Lung (tissue), 12 donors: ENCODE measurements around the gene BDKRB1. TPM values are rescaled to one million over a fixed set of nuclear protein-coding genes. Genes with fewer than 3 reads are reported as not detected.

ENCODE experiments used
- ATAC-seq: fragments of 200-7000 bp; cut with Tn5 transposase; one replicate; pipeline ENCODE4 v1.9.1; 2020; ENCODE audit warnings: moderate number of reproducible peaks; ENCODE audit not compliant: insufficient read depth, low FRiP score
- DNase-seq, 3 donors: peaks; one replicate each; pipeline ENCODE4 v3.0.0-alpha.2; 2013 to 2017
- H3K27ac ChIP-seq, 2 donors: one replicate each; pipeline ENCODE4 v1.5.1; 2013; ENCODE audit warnings: mild to moderate bottlenecking in 2 of 2, moderate library complexity in 2 of 2, control low read depth in 1 of 2, inconsistent platforms in 1 of 2, low read depth in 1 of 2, low read length in 1 of 2
- H3K27me3 ChIP-seq, 3 donors: one replicate each; pipeline ENCODE4 v1.5.1; 2013; ENCODE audit warnings: low read length in 2 of 3; ENCODE audit not compliant: control insufficient read depth in 3 of 3, insufficient read depth in 3 of 3
- H3K36me3 ChIP-seq, 4 donors: one replicate each; pipeline ENCODE4 v1.5.1; 2013; ENCODE audit warnings: low read length in 4 of 4, mild to moderate bottlenecking in 1 of 4, moderate library complexity in 1 of 4; ENCODE audit not compliant: control insufficient read depth in 4 of 4, insufficient read depth in 4 of 4
- H3K4me1 ChIP-seq, 5 donors: one replicate each; pipeline ENCODE4 v1.5.1; 2013; ENCODE audit warnings: low read length in 5 of 5, mild to moderate bottlenecking in 2 of 5, moderate library complexity in 1 of 5; ENCODE audit not compliant: control insufficient read depth in 5 of 5, insufficient read depth in 5 of 5
- H3K4me3 ChIP-seq: one replicate; pipeline ENCODE4 v1.5.1; 2013; ENCODE audit warnings: mild to moderate bottlenecking, control low read depth, moderate library complexity
- H3K9ac ChIP-seq, 2 donors: one replicate each; pipeline ENCODE4 v1.5.1; 2013; ENCODE audit warnings: low read length in 2 of 2, control low read depth in 1 of 2; ENCODE audit not compliant: insufficient read depth in 1 of 2
- H3K9me3 ChIP-seq, 4 donors: one replicate each; pipeline ENCODE4 v1.5.1; 2013; ENCODE audit warnings: low read length in 3 of 4, mild to moderate bottlenecking in 1 of 4, moderate library complexity in 1 of 4; ENCODE audit not compliant: control insufficient read depth in 4 of 4, insufficient read depth in 3 of 4
- CTCF ChIP-seq: IDR thresholded peaks from 2 replicates; pipeline ENCODE4 v1.5.1; 2012; ENCODE audit warnings: mild to moderate bottlenecking; ENCODE audit errors: control extremely low read depth, extremely low read depth
- WGBS, 2 donors: extraction: QIAGEN DNeasy Blood & Tissue Kit; methylation state at CpG; one replicate each; pipeline ENCODE4 v1.1.7; 2013; 5-methylcytosine and 5-hydroxymethylcytosine counted together
- polyA plus RNA-seq, 2 donors: library from polyadenylated mRNA; stranded (reverse); fragments of 200-250 nt; gene quantifications; one replicate each; pipeline ENCODE4 v1.2.1, GENCODE V29; 2013
- total RNA-seq, 2 donors: library from RNA; depleted of rRNA in 1 of 2; stranded (reverse); fragments of >200 nt in 1 of 2; gene quantifications; one replicate each; pipeline ENCODE4 v1.2.1, GENCODE V29; 2014 to 2021
- donor health status: control.
- donor health status: control.
- donor health status: Bipolar disorder and iron deficiency.
- donor health status: healthy.
- donor health status: DM: yes; HTN: yes; CAD: no.

The BDKRB1 gene
- total and polyA plus RNA-seq, 4 donors = 0.18 to 5.4 (median 0.42) TPM

- Histone ChIP-seq H3K9me3 (peaks cover 0 to 6% (median 2%) of the 10 kb centered on the region in 4 donors), H3K9ac (no peak overlapping the region), H3K27me3 (no peaks in the 10 kb centered on the region), H3K4me3 (no peak overlapping the region), H3K4me1 (peaks cover 0 to 16% (median 0%) of the 10 kb centered on the region in 5 donors), H3K36me3 (no peaks in the 10 kb centered on the region), H3K27ac (no peak overlapping the region)
- WGBS, 2 donors = 87 to 89% methylated on average over 11 of the region's 11 CpGs
- ATAC-seq (no peak), DNase-seq (no peak)
- TF ChIP-seq CTCF = no peak
Measured at GRCh38 chr14:96232506-96232905, 23.5 kb upstream of the BDKRB1 start.

- Histone ChIP-seq H3K27ac (no peak overlapping the region), H3K9me3 (peaks cover 0 to 3% (median 0%) of the 10 kb centered on the region in 4 donors), H3K36me3 (no peaks in the 10 kb centered on the region), H3K4me1 (peaks cover 0 to 16% (median 0%) of the 10 kb centered on the region in 5 donors), H3K9ac (no peak overlapping the region), H3K4me3 (no peak overlapping the region), H3K27me3 (no peaks in the 10 kb centered on the region)
- no peak for TF ChIP-seq CTCF
- WGBS, 2 donors = 79 to 81% methylated on average over 3 of the region's 3 CpGs
- ATAC-seq = no peak
- DNase-seq = no peak
Measured at GRCh38 chr14:96233661-96234060, 22.3 kb upstream of the BDKRB1 start.

GRCh38 chr14:96235426-96235825 is 20.6 kb upstream of the BDKRB1 start:
- no peaks in the 10 kb centered on the region for H3K9me3 ChIP-seq
- H3K27me3 ChIP-seq = no peaks in the 10 kb centered on the region
- DNase-seq (no peak), ATAC-seq (no peak)
- H3K36me3 ChIP-seq = no peaks in the 10 kb centered on the region
- H3K27ac ChIP-seq = no peak overlapping the region
- 62 to 73% methylated on average over 4 of the region's 4 CpGs for WGBS, 2 donors
- H3K9ac ChIP-seq = no peak overlapping the region
- peaks cover 0 to 16% (median 0%) of the 10 kb centered on the region in 5 donors for H3K4me1 ChIP-seq
- TF ChIP-seq CTCF = no peak
- no peak overlapping the region for H3K4me3 ChIP-seq

GRCh38 chr14:96237641-96238040 is 18.4 kb upstream of the BDKRB1 start:
- Histone ChIP-seq H3K36me3 (no peaks in the 10 kb centered on the region), H3K9me3 (peaks cover 0 to 4% (median 0%) of the 10 kb centered on the region in 4 donors), H3K4me1 (peaks cover 0 to 8% (median 0%) of the 10 kb centered on the region in 5 donors), H3K27me3 (no peaks in the 10 kb centered on the region), H3K4me3 (no peak overlapping the region), H3K9ac (no peak overlapping the region), H3K27ac (no peak overlapping the region)
- ATAC-seq (no peak), DNase-seq (no peak)
- 96 to 97% methylated on average over 2 of the region's 2 CpGs for WGBS, 2 donors
- no peak for TF ChIP-seq CTCF
